Smooth muscle cell (in vitro differentiated cells): ENCODE measurements around the gene TBC1D8B. TPM values are rescaled to one million over a fixed set of nuclear protein-coding genes. Genes with fewer than 3 reads are reported as not detected.

Experiments
- DNase-seq: peaks from one replicate; lab custom pipeline; 2025; ENCODE audit not compliant: unreplicated experiment; lab: John Stamatoyannopoulos, UW
- H2AFZ ChIP-seq: fragments of 200-600 bp; sonication (generic); 2 replicates; pipeline ENCODE4 v1.6.0; 2016; ENCODE audit warnings: antibody characterized with exemption, low read depth, mild to moderate bottlenecking
- H3F3A ChIP-seq: fragments of 200-600 bp; sonication (generic); 2 replicates; pipeline ENCODE4 v1.6.0; 2017; ENCODE audit warnings: antibody characterized with exemption, low read depth
- H3K27ac ChIP-seq: fragments of 200-600 bp; sonication (generic); 2 replicates; pipeline ENCODE4 v1.5.1; 2016; ENCODE audit warnings: low read depth, mild to moderate bottlenecking
- H3K27me3 ChIP-seq: fragments of 200-600 bp; sonication (generic); 2 replicates; pipeline ENCODE4 v1.6.1; 2016; ENCODE audit warnings: low read depth, mild to moderate bottlenecking
- H3K36me3 ChIP-seq: fragments of 200-600 bp; sonication (generic); 2 replicates; pipeline ENCODE4 v1.5.1; 2016; ENCODE audit warnings: low read depth
- H3K4me1 ChIP-seq: fragments of 200-600 bp; sonication (generic); 2 replicates; pipeline ENCODE4 v1.5.1; 2016; ENCODE audit warnings: low read depth
- H3K4me2 ChIP-seq: fragments of 200-600 bp; sonication (generic); 2 replicates; pipeline ENCODE4 v1.6.0; 2016; ENCODE audit warnings: mild to moderate bottlenecking
- H3K4me3 ChIP-seq: fragments of 200-600 bp; sonication (generic); 2 replicates; pipeline ENCODE4 v1.5.1; 2016; ENCODE audit warnings: mild to moderate bottlenecking
- H3K79me2 ChIP-seq: fragments of 200-600 bp; sonication (generic); 2 replicates; pipeline ENCODE4 v1.6.0; 2016; ENCODE audit warnings: low read depth, mild to moderate bottlenecking
- H3K9ac ChIP-seq: fragments of 200-600 bp; sonication (generic); 2 replicates; pipeline ENCODE4 v1.6.0; 2016; ENCODE audit warnings: low read depth
- H3K9me3 ChIP-seq: fragments of 200-600 bp; sonication (generic); replicated peaks from 2 replicates; pipeline ENCODE4 v1.5.1; 2016; ENCODE audit warnings: low read depth
- H4K20me1 ChIP-seq: fragments of 200-600 bp; sonication (generic); 2 replicates; pipeline ENCODE4 v1.6.0; 2016; ENCODE audit warnings: low read depth
- CTCF ChIP-seq: fragments of 200-600 bp; sonication (generic); IDR thresholded peaks from 2 replicates; pipeline ENCODE4 v1.5.1; 2017; ENCODE audit warnings: borderline replicate concordance, mild to moderate bottlenecking, antibody characterized with exemption; ENCODE audit not compliant: insufficient read depth, poor library complexity, severe bottlenecking
- WGBS: methylation state at CpG from one replicate; pipeline ENCODE4 v1.1.7; 2016; ENCODE audit warnings: low lambda C conversion rate; 5-methylcytosine and 5-hydroxymethylcytosine counted together
- polyA plus RNA-seq: library from polyadenylated mRNA; unstranded; fragments of >200 nt; fragmentation: Nextera tagmentation; extraction: Ambion mirVana; gene quantifications from 2 replicates; pipeline ENCODE4 v1.2.1, GENCODE V29; 2016
- total RNA-seq: library from RNA; depleted of rRNA; stranded (reverse); fragments of >200 nt; gene quantifications from 2 replicates; pipeline ENCODE4 v1.2.3, GENCODE V29; 2014

The TBC1D8B gene
- total and polyA plus RNA-seq, 2 experiments from 2014 or later = 9.2 to 21.8 TPM

GRCh38 chrX:106780664-106781377 is 21.7 kb upstream of the TBC1D8B start:
- no peak overlapping the region for H3K27ac ChIP-seq
- H3K4me2 ChIP-seq = no peak overlapping the region
- H3K4me3 ChIP-seq = no peak overlapping the region
- no peaks in the 10 kb centered on the region for H3K27me3 ChIP-seq
- H3K79me2 ChIP-seq = no peaks in the 10 kb centered on the region
- no peak overlapping the region for H2AFZ ChIP-seq
- H4K20me1 ChIP-seq = no peaks in the 10 kb centered on the region
- no peak for TF ChIP-seq CTCF
- DNase-seq = no peak
- H3K9me3 ChIP-seq = no peaks in the 10 kb centered on the region
- no peaks in the 10 kb centered on the region for H3F3A ChIP-seq
- H3K4me1 ChIP-seq = no peaks in the 10 kb centered on the region
- no peaks in the 10 kb centered on the region for H3K36me3 ChIP-seq
- H3K9ac ChIP-seq = no peak overlapping the region
- whole genome bisulfite sequencing = 45% methylated on average over 1 of the region's 1 CpG

GRCh38 chrX:106783716-106784115 is 18.8 kb upstream of the TBC1D8B start:
- H3K9ac ChIP-seq = no peak overlapping the region
- no peaks in the 10 kb centered on the region for H3K4me1 ChIP-seq
- no peak for DNase-seq
- no peak overlapping the region for H2AFZ ChIP-seq
- H4K20me1 ChIP-seq = no peaks in the 10 kb centered on the region
- H3K4me2 ChIP-seq = no peak overlapping the region
- TF ChIP-seq CTCF = no peak
- no peaks in the 10 kb centered on the region for H3K27me3 ChIP-seq
- no peaks in the 10 kb centered on the region for H3K9me3 ChIP-seq
- no peaks in the 10 kb centered on the region for H3K36me3 ChIP-seq
- 66% methylated on average over 7 of the region's 7 CpGs for WGBS
- H3K27ac ChIP-seq = no peak overlapping the region
- H3K79me2 ChIP-seq = no peaks in the 10 kb centered on the region
- no peaks in the 10 kb centered on the region for H3F3A ChIP-seq
- no peak overlapping the region for H3K4me3 ChIP-seq

GRCh38 chrX:106791495-106791894 is 11.0 kb upstream of the TBC1D8B start:
- no peak overlapping the region for H3K9ac ChIP-seq
- no peaks in the 10 kb centered on the region for H3K9me3 ChIP-seq
- no peak overlapping the region for H3K4me2 ChIP-seq
- no peak overlapping the region for H2AFZ ChIP-seq
- no peaks in the 10 kb centered on the region for H3K79me2 ChIP-seq
- no peak for DNase-seq
- H3K27ac ChIP-seq = no peak overlapping the region
- WGBS = 37% methylated on average over 1 of the region's 1 CpG
- TF ChIP-seq CTCF = peak; percentile 33
- H3K4me3 ChIP-seq = no peak overlapping the region
- no peaks in the 10 kb centered on the region for H4K20me1 ChIP-seq
- H3K36me3 ChIP-seq = no peaks in the 10 kb centered on the region
- no peaks in the 10 kb centered on the region for H3K27me3 ChIP-seq
- no peaks in the 10 kb centered on the region for H3F3A ChIP-seq
- H3K4me1 ChIP-seq = no peaks in the 10 kb centered on the region

GRCh38 chrX:106802063-106802387 is 448 bp upstream of the TBC1D8B start:
- H3K9ac ChIP-seq = no peak overlapping the region
- no peaks in the 10 kb centered on the region for H3K9me3 ChIP-seq
- WGBS = 56% methylated on average over 11 of the region's 11 CpGs
- no peaks in the 10 kb centered on the region for H3F3A ChIP-seq
- H3K4me2 ChIP-seq = peak overlapping the region; percentile 75
- H4K20me1 ChIP-seq = peaks cover 9% of the 10 kb centered on the region
- H3K27ac ChIP-seq = no peak overlapping the region
- DNase-seq = no peak
- no peaks in the 10 kb centered on the region for H3K36me3 ChIP-seq
- peak overlapping the region; percentile 47 for H3K4me3 ChIP-seq
- no peak for TF ChIP-seq CTCF
- no peaks in the 10 kb centered on the region for H3K4me1 ChIP-seq
- H3K27me3 ChIP-seq = no peaks in the 10 kb centered on the region
- peak overlapping the region; percentile 39 for H2AFZ ChIP-seq
- no peaks in the 10 kb centered on the region for H3K79me2 ChIP-seq
